ENCODE data around the gene ZKSCAN3.
"Not testable (repeated sequence)": the region's sequence is repeated elsewhere in the genome, so short reads cannot be mapped to it uniquely, and the experiment has no call there.

Gene ZKSCAN3

DNA sequence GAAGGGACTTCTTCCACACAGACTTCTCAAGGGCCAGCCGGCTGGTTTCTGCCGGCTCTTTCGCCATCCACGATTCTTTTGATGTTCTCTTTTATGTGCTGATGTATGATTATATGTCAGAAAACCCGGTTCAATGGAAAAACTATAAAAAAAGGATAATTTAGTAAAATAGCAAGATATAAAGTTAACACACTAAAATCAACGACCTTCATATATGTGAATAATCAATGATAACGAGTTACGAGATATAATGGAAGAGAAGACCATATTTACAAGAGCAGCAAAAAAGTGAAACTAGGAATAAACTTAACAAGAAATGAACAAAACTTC lies 50.3 kb downstream of the ZKSCAN3 start:
- TF ChIP-seq, protein P1, sequence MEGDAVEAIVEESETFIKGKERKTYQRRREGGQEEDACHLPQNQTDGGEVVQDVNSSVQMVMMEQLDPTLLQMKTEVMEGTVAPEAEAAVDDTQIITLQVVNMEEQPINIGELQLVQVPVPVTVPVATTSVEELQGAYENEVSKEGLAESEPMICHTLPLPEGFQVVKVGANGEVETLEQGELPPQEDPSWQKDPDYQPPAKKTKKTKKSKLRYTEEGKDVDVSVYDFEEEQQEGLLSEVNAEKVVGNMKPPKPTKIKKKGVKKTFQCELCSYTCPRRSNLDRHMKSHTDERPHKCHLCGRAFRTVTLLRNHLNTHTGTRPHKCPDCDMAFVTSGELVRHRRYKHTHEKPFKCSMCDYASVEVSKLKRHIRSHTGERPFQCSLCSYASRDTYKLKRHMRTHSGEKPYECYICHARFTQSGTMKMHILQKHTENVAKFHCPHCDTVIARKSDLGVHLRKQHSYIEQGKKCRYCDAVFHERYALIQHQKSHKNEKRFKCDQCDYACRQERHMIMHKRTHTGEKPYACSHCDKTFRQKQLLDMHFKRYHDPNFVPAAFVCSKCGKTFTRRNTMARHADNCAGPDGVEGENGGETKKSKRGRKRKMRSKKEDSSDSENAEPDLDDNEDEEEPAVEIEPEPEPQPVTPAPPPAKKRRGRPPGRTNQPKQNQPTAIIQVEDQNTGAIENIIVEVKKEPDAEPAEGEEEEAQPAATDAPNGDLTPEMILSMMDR (IDR thresholded peaks at IDR 0.05; ENCODE audit: extremely low read depth, insufficient read depth, missing control alignments): no peak
- DNase-seq (ENCODE audit: low spot score): no peak
- in situ Hi-C loops (cut with MboI; ENCODE audit: low pct_unique_long_range_greater_than_20kb, low sequenced_read_pairs, unreplicated experiment): no loop called here

DNA sequence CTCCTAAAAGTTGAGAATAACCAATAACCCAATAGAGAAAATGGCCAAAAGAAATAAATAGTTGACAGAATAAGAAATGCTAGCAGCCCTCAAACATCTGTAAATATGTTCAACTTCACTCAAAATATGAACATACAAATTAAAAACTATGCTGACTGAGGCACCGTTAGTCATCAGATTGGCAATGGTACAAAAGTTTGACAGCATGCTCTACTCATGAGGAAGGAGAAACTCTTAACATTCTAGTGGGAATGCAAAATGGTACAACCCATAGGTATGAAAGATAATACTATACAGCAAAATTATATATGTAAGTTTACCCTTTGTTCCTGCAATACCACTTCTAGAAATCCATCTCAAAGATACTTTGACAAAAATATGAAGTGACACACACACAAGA lies 51.4 kb downstream of the ZKSCAN3 start:
- no peak for DNase-seq (ENCODE audit: low spot score)
- TF ChIP-seq, protein P1 (IDR thresholded peaks at IDR 0.05; ENCODE audit: extremely low read depth, insufficient read depth, missing control alignments): no peak
- in situ Hi-C loops (cut with MboI; ENCODE audit: low pct_unique_long_range_greater_than_20kb, low sequenced_read_pairs, unreplicated experiment): no loop called here

DNA sequence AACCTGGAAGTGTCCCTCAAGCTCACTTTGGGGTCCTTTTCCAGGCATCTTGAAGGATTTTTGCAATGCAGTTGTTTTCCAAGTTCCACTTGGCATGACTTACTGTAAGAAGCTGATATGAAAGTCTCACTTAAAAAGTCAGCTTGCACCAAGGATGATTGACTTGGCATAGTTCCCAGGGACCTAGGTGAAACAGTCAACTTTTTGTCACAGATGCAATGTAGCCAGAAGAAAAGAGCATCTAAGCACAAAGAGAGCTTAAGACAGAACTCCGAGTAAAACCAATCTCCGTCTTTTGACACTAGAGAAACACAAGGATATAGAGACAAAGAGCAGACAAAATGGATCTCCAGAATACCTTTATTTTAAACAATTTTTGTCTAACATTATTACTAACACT lies 52.5 kb downstream of the ZKSCAN3 start:
- no peak for DNase-seq (ENCODE audit: low spot score)
- in situ Hi-C loops (cut with MboI; ENCODE audit: low pct_unique_long_range_greater_than_20kb, low sequenced_read_pairs, unreplicated experiment): no loop called here

DNA sequence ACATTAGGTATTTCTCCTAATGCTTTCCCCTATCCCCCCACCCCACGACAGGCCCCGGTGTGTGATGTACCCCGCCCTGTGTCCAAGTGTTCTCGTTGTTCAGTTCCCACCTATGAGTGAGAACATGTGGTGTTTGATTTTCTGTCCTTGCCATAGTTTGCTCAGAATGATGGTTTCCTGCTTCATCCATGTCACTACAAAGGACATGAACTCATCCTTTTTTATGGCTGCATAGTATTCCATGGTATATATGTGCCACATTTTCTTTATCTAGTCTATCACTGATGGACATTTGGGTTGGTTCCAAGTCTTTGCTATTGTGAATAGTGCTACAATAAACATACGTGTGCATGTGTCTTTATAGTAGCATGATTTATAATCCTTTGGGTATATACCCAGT lies 54.2 kb downstream of the ZKSCAN3 start:
- in situ Hi-C loops (cut with MboI; ENCODE audit: low pct_unique_long_range_greater_than_20kb, low sequenced_read_pairs, unreplicated experiment); DNase-seq (ENCODE audit: low spot score): not testable (repeated sequence)

More for the DNA sequence above, 52.5 kb downstream of the ZKSCAN3 start:
- TF ChIP-seq, protein P1 (IDR thresholded peaks at IDR 0.05; ENCODE audit: extremely low read depth, insufficient read depth, missing control alignments): no peak

DNA sequence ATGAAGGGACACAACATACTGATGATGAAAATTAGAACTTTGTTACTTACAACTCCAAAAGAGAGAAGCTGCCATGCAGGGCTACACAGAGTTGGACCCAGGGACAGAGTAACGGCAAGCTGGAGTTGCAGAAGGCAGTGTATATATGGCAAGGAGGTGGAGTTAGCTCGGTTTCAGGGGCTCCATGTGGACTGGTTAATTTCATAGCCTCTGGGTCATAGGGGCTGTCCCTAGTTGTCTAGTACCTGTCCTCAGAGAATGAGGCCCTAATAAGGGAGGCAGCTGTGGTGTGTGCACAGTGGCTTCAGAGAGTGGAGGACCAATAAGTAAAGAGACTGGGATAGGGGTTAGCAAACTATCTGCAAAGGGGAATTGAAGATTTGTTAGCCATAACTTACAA lies 57.7 kb downstream of the ZKSCAN3 start:
- in situ Hi-C loops (cut with MboI; ENCODE audit: low pct_unique_long_range_greater_than_20kb, low sequenced_read_pairs, unreplicated experiment): no loop called here
- DNase-seq (ENCODE audit: low spot score): no peak

DNA sequence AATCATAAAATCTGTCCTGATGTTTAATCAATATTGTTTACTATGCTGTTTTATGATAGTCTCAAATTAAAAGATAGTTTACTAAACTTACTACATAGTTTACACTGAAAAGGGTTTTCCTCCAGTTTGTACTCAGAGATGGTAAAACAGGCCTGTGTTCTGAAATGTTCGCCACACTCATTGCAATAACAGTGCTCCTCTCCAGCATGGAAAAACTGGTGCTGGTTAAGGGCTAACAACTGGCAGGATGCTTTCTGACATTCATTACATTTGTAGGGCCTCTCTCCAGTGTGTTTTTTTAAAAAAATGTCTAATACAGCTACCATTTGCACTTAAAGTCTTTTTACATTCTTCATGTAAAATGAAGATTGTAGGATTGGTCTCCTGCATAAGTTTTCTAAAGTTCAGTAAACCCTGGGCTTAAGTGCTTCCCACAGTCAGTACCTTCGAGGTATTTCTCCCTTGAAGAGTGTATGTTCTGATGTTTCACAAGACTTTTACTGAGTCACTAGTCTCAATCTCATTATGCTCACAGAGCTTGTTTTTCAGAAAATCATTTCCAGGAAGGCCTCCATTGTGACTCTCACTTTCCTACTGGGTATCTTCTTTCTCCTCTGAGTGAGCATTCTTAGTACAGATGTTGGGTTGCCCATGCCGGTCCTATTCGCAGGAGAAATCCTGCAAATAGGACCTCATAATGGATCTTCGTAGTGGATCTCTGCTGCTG lies 58.5 kb downstream of the ZKSCAN3 start:
- TF ChIP-seq, protein P1 (IDR thresholded peaks at IDR 0.05; ENCODE audit: extremely low read depth, insufficient read depth, missing control alignments): no peak
- in situ Hi-C loops (cut with MboI; ENCODE audit: low pct_unique_long_range_greater_than_20kb, low sequenced_read_pairs, unreplicated experiment): no loop called here
- no peak for DNase-seq (ENCODE audit: low spot score)

More for the DNA sequence above, 57.7 kb downstream of the ZKSCAN3 start:
- TF ChIP-seq, protein P1 (IDR thresholded peaks at IDR 0.05; ENCODE audit: extremely low read depth, insufficient read depth, missing control alignments): no peak

DNA sequence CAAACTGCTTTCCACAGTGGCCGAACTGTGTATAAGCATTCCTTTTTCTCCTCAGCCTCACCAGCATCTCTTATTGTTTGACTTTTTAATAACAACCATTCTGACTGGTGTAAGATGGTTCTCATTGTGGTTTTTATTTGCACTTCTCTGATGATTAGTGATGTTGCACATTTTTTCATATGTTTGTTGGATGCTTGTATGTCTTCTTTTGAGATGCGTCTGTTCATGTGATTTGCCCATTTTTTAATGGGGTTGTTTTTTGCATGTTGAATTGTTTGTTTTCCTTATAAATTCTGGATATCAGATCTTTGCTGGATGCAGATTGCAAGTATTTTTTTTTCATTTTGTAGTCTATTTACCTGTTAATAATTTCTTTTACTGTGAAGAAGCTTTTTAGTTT lies 61.0 kb downstream of the ZKSCAN3 start:
- TF ChIP-seq, protein P1 (IDR thresholded peaks at IDR 0.05; ENCODE audit: extremely low read depth, insufficient read depth, missing control alignments): no peak
- DNase-seq (ENCODE audit: low spot score): no peak
- in situ Hi-C loops (cut with MboI; ENCODE audit: low pct_unique_long_range_greater_than_20kb, low sequenced_read_pairs, unreplicated experiment): no loop called here
